T-helper 2 cell treated with Interferon-gamma antibody and Interleukin-4, amounts not matched to agents 5 μg/mL and 100 μg/mL, for 36 hours (primary cell): ENCODE measurements around the gene FASTKD3.

ENCODE experiments used
- DNase-seq: peaks from one replicate; pipeline ENCODE4 v3.0.0; 2021; ENCODE audit warnings: low spot score
- H3K27ac Mint-ChIP-seq: one replicate; pipeline ENCODE4 v1.8.0; 2021; ENCODE audit warnings: mild to moderate bottlenecking, mixed read lengths
- H3K27me3 Mint-ChIP-seq: one replicate; pipeline ENCODE4 v1.8.0; 2021; ENCODE audit warnings: low read depth, mixed read lengths
- H3K36me3 Mint-ChIP-seq: one replicate; pipeline ENCODE4 v1.8.0; 2021; ENCODE audit warnings: low read depth, mixed read lengths
- H3K4me1 Mint-ChIP-seq: one replicate; pipeline ENCODE4 v1.8.0; 2021; ENCODE audit warnings: low read depth, mixed read lengths
- H3K4me3 Mint-ChIP-seq: one replicate; pipeline ENCODE4 v1.8.0; 2022; ENCODE audit warnings: mild to moderate bottlenecking, moderate library complexity, mixed read lengths
- H3K9me3 Mint-ChIP-seq: one replicate; pipeline ENCODE4 v1.8.0; 2021; ENCODE audit warnings: mixed read lengths

Gene FASTKD3

DNA sequence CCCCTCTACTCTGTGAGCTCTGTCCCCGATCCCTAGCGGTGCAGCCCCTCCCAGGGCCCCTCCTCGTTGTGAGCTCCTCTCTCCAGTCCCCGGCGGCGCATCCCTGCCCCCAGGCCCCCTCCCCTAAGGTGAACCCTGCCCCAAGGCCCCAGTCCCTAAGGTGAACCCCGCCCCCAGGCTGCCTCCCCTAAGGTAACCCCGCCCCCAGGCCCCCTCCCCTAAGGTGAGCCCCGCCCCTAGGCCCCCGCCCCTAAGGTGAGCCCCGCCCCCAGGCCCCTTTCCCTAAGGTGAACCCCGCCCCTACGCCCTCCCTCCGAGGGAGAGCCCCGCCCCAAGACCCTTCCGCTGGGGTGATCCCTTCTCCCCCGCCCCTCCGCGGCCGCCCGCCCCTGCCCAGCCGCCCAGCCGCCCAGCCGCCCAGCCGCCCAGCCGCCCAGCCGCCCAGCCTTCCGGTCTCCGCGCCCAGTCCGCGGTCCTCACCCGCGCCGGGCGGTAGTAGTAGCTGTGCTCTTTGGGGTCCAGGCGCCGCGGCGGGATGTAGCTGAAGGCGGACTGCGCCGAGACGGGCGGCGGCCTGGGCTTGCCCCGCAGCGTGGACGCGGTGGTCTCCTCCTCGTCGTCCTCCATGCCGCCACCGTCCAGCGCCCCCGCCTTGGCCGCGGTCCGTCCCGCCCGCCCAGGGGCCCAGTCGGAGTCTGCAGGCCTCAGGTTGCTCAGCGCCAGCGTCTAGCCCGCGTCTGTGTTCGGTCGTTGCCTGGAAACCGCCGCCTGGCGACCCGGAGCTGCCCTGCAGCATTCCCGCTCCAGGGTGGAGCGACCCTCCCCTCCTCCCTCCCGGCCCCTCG lies 18.2 kb downstream of the FASTKD3 start, which contains the start of gene CFAP90:
TSS of gene CFAP90 (minus strand) at position 739 of the 845 bp plus-strand sequence. CDS start at position 627, 112 bp downstream.
- Mint-ChIP-seq H3K27ac (no peak within 1 kb of the TSS), H3K4me1 (peaks cover 18% of the 10 kb centered on the region), H3K9me3 (peaks cover 5% of the 10 kb centered on the region), H3K36me3 (no peaks in the 10 kb centered on the region), H3K27me3 (peaks cover 55% of the 10 kb centered on the region), H3K4me3 (peak within 1 kb of the TSS; percentile 78)
- DNase-seq = no peak

DNA sequence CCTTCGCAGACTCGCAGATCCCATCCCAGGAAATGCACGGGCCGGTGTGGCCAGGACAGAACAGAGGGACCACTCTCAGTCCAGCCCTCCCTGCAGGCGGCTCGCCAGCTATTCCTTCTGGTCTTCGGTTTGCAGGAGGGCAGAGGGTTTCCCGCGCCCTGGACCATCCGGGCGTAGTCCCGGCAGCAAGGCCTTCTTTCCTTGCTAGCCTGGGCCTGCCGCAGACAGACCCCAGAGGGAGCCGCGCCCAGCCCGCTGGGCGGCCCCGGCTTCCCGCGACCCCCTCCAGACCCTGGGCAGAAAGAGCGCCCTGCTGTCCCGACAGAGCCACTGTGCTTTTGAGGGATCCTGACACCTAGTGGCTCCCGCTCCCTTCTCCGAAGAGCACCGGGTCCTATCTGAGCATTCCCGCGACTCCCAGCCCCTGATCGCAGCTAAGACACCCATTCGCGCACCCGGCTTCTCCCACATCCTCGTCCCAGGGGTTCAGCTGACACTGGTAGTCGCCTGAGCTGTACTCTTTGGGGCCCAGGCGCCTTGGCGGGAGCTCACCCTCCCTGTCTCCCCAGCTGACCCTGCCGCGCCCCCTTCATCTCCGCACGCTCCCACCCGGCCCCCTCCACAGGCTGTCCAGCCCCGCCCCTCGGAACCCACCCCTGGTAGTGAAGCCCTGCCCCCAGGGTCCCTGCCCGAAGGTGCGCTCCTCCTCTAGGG lies 19.0 kb downstream of the FASTKD3 start:
- Mint-ChIP-seq H3K4me1 (peaks cover 18% of the 10 kb centered on the region), H3K4me3 (peak overlapping the region; percentile 60), H3K27ac (no peak overlapping the region), H3K9me3 (peaks cover 5% of the 10 kb centered on the region), H3K36me3 (no peaks in the 10 kb centered on the region), H3K27me3 (peaks cover 56% of the 10 kb centered on the region)
- no peak for DNase-seq

DNA sequence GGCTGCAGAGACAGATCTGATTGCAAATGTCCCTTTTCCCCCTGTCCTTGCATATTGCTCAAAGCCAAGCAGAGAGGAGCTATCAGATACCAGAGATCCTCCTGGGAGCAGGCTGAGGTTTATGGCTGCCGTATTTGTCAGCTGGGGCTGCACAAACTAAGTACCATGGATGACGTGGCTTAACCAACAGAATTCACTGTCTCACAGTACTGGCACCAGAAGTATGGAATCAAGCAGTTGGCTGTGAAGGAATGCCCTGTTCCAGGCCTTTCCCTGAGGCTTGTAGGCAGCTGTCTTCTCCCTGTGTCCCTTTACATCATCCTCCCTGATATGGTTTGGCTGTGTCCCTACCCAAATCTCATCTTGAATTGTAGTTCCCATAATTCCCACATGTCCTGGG lies 20.5 kb downstream of the FASTKD3 start:
- H3K9me3 Mint-ChIP-seq = peaks cover 4% of the 10 kb centered on the region
- H3K4me1 Mint-ChIP-seq = peaks cover 18% of the 10 kb centered on the region
- H3K27me3 Mint-ChIP-seq = peaks cover 60% of the 10 kb centered on the region
- no peaks in the 10 kb centered on the region for H3K36me3 Mint-ChIP-seq
- H3K27ac Mint-ChIP-seq = no peak overlapping the region
- no peak for DNase-seq
- H3K4me3 Mint-ChIP-seq = no peak overlapping the region

DNA sequence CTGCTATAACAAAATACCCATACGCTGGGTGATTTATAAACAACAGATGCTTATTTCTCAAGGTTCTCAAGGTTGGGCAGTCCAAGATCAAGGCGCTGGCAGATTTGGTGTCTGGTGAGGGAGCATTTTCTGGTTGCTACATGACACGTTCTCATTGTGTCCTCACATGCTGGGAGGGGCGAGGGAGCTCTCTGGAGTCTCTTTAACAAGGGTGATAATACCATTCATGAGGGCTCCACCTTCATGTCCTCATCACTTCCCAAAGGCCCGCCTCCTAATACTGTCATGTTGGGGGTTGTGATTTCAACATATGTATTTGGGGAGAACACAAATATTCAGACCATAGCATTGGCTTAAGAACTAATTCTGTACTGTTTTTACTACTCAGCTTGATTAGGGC lies 22.5 kb downstream of the FASTKD3 start:
- H3K27me3 Mint-ChIP-seq = peaks cover 62% of the 10 kb centered on the region
- H3K4me1 Mint-ChIP-seq = peaks cover 3% of the 10 kb centered on the region
- H3K27ac Mint-ChIP-seq = no peak overlapping the region
- no peaks in the 10 kb centered on the region for H3K36me3 Mint-ChIP-seq
- no peak overlapping the region for H3K4me3 Mint-ChIP-seq
- no peaks in the 10 kb centered on the region for H3K9me3 Mint-ChIP-seq
- no peak for DNase-seq

DNA sequence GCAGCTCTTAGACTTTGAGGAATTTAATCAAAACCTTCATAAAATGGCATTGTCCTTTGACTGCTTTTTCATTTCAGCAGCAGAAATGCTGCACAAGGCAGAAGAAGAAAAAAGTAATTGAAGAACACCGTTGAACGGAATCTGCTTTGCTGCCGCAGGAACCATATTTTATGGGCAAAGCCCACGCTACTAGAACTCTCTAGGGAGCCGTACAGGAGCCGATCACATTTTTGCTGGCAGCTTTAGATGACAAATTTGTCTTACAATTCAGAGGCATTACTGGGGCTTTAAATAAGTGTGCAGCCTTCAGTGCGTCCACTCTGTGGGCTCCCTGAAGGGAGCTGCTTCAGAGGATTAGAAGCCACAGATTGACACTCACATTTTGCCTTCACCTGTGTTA lies 23.3 kb downstream of the FASTKD3 start:
- Mint-ChIP-seq H3K9me3 (no peaks in the 10 kb centered on the region), H3K27ac (no peak overlapping the region), H3K27me3 (peaks cover 62% of the 10 kb centered on the region), H3K36me3 (no peaks in the 10 kb centered on the region), H3K4me1 (no peaks in the 10 kb centered on the region), H3K4me3 (no peak overlapping the region)
- no peak for DNase-seq

DNA sequence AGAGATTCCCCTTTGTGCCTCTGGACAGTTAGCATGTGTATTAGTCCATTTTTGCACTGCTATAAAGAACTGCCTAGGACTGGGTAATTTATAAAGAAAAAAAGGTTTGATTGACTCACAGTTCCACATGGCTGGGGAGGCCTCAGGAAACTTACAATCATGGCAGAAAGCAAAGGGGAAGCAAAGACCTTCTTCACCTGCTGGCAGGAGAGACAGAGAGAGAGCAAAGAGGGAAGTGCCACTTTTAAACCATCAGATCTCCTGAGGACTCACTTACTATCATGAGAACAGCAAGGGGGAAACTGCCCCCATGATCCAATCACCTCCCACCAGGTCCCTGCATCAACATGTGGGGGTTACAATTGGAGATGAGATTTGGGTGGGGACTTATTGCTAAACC lies 23.9 kb downstream of the FASTKD3 start:
- no peak for DNase-seq
- Mint-ChIP-seq H3K9me3 (no peaks in the 10 kb centered on the region), H3K27me3 (peaks cover 58% of the 10 kb centered on the region), H3K36me3 (no peaks in the 10 kb centered on the region), H3K27ac (no peak overlapping the region), H3K4me3 (no peak overlapping the region), H3K4me1 (no peaks in the 10 kb centered on the region)

DNA sequence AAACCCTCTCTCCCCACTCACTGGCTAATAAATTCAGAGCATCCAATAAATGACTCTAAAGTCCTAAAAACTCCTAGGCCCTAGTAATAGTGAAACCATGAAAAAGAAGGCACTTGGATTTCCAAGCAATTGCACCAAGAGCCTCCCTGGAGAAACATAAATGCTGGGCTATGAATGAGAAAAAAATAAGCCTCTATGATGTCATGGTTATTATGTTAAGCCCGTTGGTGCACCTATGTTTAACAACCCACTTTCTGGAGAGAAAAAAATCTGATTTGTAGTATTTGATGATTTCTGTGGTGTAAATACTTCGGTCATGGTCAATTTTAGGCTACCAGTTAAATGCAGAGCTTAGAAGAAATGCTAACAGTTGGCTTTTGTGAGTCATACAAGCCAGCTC lies 26.3 kb downstream of the FASTKD3 start:
- no peaks in the 10 kb centered on the region for H3K36me3 Mint-ChIP-seq
- H3K4me1 Mint-ChIP-seq = no peaks in the 10 kb centered on the region
- H3K9me3 Mint-ChIP-seq = no peaks in the 10 kb centered on the region
- no peak overlapping the region for H3K4me3 Mint-ChIP-seq
- H3K27me3 Mint-ChIP-seq = peaks cover 36% of the 10 kb centered on the region
- DNase-seq = no peak
- H3K27ac Mint-ChIP-seq = no peak overlapping the region

DNA sequence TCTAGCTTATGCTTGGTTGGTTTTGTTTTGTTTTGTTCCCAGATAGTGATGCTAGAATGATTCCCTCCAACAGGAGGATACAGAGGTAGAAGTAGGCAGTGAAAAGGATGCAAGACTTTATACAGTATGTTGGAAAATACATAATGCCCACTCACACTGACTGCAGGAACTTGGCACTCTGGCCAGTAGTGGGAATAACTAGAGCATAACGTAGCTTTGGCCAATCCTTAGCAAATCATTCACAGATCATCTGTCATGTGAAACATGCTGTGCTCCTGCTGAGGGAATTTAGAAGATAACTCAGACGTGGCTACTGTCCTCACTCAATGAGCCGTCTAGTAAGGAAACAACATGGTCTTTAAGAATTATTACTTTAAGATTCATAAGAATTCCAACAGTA lies 31.4 kb downstream of the FASTKD3 start:
- Mint-ChIP-seq H3K4me3 (no peak overlapping the region), H3K27me3 (peaks cover 6% of the 10 kb centered on the region), H3K4me1 (no peaks in the 10 kb centered on the region), H3K36me3 (no peaks in the 10 kb centered on the region), H3K9me3 (no peaks in the 10 kb centered on the region), H3K27ac (no peak overlapping the region)
- DNase-seq = no peak

DNA sequence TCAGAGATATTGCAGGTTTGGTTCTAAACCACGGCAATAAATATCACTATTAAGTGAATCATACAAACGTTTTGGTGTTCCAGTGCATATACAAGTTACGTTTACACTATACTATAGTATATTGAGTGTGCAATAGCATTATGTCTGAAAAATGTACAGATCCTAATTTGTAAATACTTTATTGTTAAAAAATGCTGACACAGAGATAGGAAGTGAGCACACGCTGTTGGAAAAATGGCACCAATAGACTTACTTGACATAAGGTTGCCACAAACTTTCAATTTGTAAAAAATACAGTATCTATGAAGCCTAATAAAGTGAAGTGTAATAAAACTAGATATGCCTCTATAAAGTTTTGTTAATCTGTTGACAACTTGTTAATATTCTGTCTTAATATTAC lies 33.8 kb downstream of the FASTKD3 start:
- no peak for DNase-seq
- Mint-ChIP-seq H3K27ac (no peak overlapping the region), H3K36me3 (no peaks in the 10 kb centered on the region), H3K27me3 (no peaks in the 10 kb centered on the region), H3K4me3 (no peak overlapping the region), H3K4me1 (no peaks in the 10 kb centered on the region), H3K9me3 (no peaks in the 10 kb centered on the region)

DNA sequence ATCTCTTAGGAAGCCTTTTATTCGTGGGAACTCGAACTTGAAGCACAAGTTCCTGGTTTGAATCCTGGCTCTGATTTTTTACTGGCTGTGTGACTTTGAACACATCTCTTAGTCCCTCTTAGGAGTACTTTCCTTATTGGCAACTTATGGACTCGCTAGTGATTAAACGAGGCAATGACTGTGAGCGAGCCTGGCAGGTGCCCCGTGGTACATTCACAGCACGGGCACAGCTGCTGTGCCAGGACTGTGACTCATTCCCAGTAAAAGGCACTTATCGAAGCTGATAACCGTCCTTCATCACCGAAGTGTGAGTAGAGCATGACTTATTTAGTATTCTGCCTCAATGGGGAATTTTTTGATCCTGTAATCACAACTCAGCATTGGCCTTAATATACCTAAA lies 40.6 kb downstream of the FASTKD3 start:
- no peak for DNase-seq
- Mint-ChIP-seq H3K4me3 (no peak overlapping the region), H3K4me1 (no peaks in the 10 kb centered on the region), H3K9me3 (no peaks in the 10 kb centered on the region), H3K36me3 (no peaks in the 10 kb centered on the region), H3K27me3 (no peaks in the 10 kb centered on the region), H3K27ac (no peak overlapping the region)

DNA sequence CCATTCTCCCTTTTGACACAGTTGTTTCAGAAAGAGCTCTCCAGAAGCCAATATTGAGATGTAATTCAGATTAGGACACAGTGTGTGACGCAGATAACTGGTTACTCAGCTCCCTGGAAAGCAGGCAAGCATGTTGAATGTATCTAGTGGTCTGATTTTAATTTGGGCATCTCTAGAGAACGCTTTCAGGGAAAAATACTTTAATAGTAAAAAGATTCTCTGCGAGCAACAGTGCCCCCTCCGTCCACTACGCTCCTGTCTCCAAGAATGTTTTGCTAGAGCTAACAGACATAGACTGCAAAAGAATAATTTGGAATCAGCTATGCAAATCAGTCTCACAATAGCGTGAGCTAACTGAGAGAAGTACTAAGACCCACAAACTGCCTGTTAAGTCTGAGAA lies 41.2 kb downstream of the FASTKD3 start:
- H3K4me1 Mint-ChIP-seq = no peaks in the 10 kb centered on the region

DNA sequence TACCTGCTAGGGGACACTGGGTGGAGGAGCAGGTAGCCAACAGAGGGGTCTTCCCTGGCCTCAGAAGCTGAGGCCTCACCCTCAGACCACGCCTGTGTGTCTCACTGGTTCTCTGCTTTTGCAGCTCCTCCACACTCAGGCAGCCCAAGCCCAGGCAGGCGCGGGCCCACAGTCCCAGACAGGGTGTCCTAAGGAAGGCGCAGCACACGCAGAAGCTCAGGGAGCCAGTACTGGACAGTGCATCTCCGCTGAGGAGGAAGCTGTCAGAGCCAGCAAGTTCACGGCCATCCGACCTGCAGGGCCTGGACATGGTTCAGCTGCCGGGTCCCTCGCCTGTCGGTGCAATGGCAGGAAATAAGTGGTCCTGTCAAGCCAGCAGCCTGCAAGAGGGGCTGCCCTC lies 43.2 kb downstream of the FASTKD3 start:
- no peak overlapping the region for H3K27ac Mint-ChIP-seq
- no peaks in the 10 kb centered on the region for H3K9me3 Mint-ChIP-seq
- H3K4me3 Mint-ChIP-seq = no peak overlapping the region
- peaks cover 9% of the 10 kb centered on the region for H3K27me3 Mint-ChIP-seq
- H3K36me3 Mint-ChIP-seq = no peaks in the 10 kb centered on the region
- DNase-seq = no peak
- H3K4me1 Mint-ChIP-seq = no peaks in the 10 kb centered on the region

More for the DNA sequence above, 41.2 kb downstream of the FASTKD3 start:
- Mint-ChIP-seq H3K27ac (no peak overlapping the region), H3K9me3 (no peaks in the 10 kb centered on the region), H3K4me3 (no peak overlapping the region), H3K27me3 (peaks cover 3% of the 10 kb centered on the region), H3K36me3 (no peaks in the 10 kb centered on the region)
- DNase-seq = no peak

DNA sequence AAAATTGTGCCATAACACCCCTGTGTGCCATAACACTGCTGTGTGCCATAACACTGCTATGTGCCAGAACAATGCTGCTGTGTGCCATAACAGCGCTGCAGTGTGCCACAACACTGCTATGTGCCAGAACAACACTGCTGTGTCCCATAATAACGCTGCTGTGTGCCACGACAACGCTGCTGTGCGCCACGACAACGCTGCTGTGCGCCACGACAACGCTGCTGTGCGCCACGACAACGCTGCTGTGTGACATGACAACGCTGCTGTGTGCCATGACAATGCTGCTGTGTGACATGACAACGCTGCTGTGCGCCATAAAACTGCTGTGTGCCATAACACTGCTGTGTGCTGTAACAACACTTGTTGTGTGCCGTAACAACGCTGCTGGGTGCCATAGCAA lies 43.8 kb downstream of the FASTKD3 start:
- Mint-ChIP-seq H3K9me3 (no peaks in the 10 kb centered on the region), H3K4me1 (no peaks in the 10 kb centered on the region), H3K27me3 (peaks cover 9% of the 10 kb centered on the region), H3K27ac (no peak overlapping the region), H3K36me3 (no peaks in the 10 kb centered on the region), H3K4me3 (no peak overlapping the region)
- DNase-seq = no peak

DNA sequence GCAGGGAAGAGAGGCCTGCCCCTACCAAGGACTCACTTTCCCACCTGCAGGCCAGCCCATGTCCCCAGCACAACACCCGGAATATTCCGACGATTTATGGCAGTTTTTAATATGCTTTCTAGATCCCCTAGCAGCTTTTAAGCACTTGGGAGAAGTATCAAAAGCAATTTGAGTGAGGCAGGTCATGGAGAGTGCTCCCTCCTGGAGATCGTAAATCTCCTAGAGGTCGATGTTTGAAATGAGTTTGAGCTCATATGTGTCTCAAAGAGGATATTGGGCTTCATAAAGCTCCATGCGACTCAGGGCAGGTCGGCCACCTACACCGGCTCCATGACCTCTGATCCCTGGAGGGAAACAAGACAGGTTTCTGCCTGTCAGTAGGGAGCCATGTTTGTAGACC lies 45.2 kb downstream of the FASTKD3 start:
- DNase-seq = no peak
- Mint-ChIP-seq H3K9me3 (no peaks in the 10 kb centered on the region), H3K4me1 (no peaks in the 10 kb centered on the region), H3K27me3 (peaks cover 9% of the 10 kb centered on the region), H3K36me3 (no peaks in the 10 kb centered on the region), H3K4me3 (no peak overlapping the region), H3K27ac (no peak overlapping the region)
